ENCODE results near the gene FBXO42. TPM values are rescaled to one million over a fixed set of nuclear protein-coding genes. Genes with fewer than 3 reads are reported as not detected.

The FBXO42 gene
- total and polyA plus RNA-seq, 12 donors, result 12.4 to 26.6 (median 20.5) TPM

DNA sequence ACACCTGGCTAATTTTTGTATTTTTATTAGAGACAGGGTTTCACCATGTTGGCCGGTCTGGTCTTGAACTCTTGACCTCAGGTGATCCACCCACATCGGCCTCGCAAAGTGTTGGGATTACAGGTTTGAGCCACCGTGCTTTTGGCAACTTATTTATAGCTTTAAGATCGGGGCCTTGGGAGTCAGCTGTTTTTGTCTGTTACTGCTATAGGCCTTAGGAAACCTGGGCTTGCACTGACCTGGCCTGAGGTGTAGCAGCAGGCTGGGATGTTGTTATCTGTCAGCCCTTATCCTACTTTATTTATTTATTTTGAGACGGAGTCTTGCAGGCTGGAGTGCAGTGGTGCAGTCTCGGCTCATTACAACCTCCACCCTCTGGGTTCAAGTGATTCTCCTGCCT is 26.2 kb upstream of the FBXO42 start:
- ATAC-seq (no peak), DNase-seq (no peak)
- WGBS, 2 donors, result 67 to 68% methylated on average over 7 of the region's 7 CpGs
- H3K27me3 ChIP-seq, result no peaks in the 10 kb centered on the region
- intact Hi-C loops (cut with DNase I), result no loop called here
- no peaks in the 10 kb centered on the region for H3K9me3 ChIP-seq
- H3K36me3 ChIP-seq, result peaks cover 0 to 6% (median 0%) of the 10 kb centered on the region in 9 donors
- H3K4me1 ChIP-seq, result peaks cover 4 to 62% (median 45%) of the 10 kb centered on the region in 9 donors
- H3K27ac ChIP-seq, result peak overlapping the region in 1 of 10 donors; percentile 48
- no peak overlapping the region for H3K4me3 ChIP-seq
- TF ChIP-seq, protein P1, sequence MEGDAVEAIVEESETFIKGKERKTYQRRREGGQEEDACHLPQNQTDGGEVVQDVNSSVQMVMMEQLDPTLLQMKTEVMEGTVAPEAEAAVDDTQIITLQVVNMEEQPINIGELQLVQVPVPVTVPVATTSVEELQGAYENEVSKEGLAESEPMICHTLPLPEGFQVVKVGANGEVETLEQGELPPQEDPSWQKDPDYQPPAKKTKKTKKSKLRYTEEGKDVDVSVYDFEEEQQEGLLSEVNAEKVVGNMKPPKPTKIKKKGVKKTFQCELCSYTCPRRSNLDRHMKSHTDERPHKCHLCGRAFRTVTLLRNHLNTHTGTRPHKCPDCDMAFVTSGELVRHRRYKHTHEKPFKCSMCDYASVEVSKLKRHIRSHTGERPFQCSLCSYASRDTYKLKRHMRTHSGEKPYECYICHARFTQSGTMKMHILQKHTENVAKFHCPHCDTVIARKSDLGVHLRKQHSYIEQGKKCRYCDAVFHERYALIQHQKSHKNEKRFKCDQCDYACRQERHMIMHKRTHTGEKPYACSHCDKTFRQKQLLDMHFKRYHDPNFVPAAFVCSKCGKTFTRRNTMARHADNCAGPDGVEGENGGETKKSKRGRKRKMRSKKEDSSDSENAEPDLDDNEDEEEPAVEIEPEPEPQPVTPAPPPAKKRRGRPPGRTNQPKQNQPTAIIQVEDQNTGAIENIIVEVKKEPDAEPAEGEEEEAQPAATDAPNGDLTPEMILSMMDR (IDR thresholded peaks at IDR 0.05), result no peak

DNA sequence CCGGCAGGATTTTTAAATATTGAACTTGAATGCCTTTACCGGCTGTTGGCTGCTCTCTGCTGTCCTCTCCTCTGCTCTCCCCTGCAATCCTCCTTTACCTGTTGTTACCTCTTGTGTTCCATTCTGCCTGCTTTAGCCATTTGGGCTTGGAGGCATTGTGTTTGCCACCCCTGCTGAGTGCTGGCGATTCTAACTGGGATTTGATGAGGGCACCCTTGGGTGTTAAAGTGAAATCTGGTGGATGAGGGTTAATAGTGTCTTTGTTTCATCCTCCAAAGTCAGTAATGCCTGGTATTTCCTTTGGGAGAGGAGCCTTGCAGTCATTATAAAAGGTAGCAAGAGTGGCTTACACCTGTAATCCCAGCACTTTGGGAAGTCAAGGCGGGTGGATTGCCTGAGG is 24.7 kb upstream of the FBXO42 start:
- 66 to 74% methylated on average over 4 of the region's 4 CpGs for WGBS, 2 donors
- H3K4me3 ChIP-seq, result no peak overlapping the region
- H3K4me1 ChIP-seq, result peaks cover 4 to 77% (median 55%) of the 10 kb centered on the region in 9 donors
- peaks cover 0 to 12% (median 0%) of the 10 kb centered on the region in 9 donors for H3K36me3 ChIP-seq
- H3K27ac ChIP-seq, result peak overlapping the region in 5 of 10 donors; percentile 3 to 86 (median 72)
- ATAC-seq, result no peak
- DNase-seq, result no peak
- H3K9me3 ChIP-seq, result no peaks in the 10 kb centered on the region
- H3K27me3 ChIP-seq, result no peaks in the 10 kb centered on the region
- TF ChIP-seq, protein P1 (IDR thresholded peaks at IDR 0.05), result no peak
- intact Hi-C loops (cut with DNase I), result no loop called here

DNA sequence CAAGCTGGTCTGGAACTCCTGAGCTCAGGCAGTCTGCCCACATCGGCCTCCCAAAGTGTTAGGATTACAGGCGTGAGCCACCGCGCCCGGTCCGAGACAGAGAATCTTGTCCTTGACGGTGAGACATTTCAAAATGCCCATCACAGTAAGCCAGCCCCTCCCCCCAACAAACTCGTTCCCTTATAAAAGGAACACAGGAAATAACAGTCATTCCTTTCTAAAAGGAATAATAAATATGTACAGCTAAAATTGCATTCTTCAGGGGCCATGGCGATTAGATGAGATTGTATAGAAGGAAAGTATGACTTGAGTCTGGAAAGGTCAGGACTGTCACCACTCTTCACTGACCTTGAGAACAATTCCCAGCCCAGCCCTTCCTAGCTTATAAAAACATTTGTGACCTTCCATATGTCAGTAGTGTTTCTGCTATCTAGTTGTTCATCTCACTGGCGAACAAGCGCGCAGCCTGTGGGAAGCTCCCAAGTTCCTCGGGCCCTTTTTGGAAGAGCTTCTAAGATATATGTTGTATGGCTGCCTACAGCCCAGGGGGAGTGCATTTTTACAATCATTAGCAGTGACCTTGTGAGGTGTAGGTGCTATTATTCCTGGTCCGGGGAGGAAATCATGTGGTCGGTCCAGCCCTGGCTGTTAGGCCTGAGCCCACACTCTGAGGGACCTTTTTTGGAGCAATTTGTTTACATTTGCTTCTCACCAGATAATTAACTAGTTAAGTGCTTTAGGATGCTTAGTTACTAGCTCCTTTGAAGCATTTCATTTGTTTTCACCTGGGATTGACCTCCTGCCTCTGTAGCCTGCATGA is 23.5 kb upstream of the FBXO42 start:
- no peak for DNase-seq
- TF ChIP-seq, protein P1 (IDR thresholded peaks at IDR 0.05), result no peak
- peak overlapping the region in 4 of 10 donors; percentile 0 to 18 (median 3) for H3K4me3 ChIP-seq
- peak; percentile 25 to 72 (median 47) for ATAC-seq
- H3K4me1 ChIP-seq, result peaks cover 4 to 87% (median 65%) of the 10 kb centered on the region in 9 donors
- peaks cover 0 to 12% (median 0%) of the 10 kb centered on the region in 9 donors for H3K36me3 ChIP-seq
- WGBS, 2 donors, result 29 to 32% methylated on average over 15 of the region's 15 CpGs
- no peaks in the 10 kb centered on the region for H3K27me3 ChIP-seq
- intact Hi-C loops (cut with DNase I), result loop anchor here in 1 of 10 donors (2.0 kb wide), 1 partner anchor 65 kb away; the partner anchor contains the start of gene NECAP2
- peak overlapping the region in 9 of 10 donors; percentile 70 to 86 (median 77) for H3K27ac ChIP-seq
- no peaks in the 10 kb centered on the region for H3K9me3 ChIP-seq

DNA sequence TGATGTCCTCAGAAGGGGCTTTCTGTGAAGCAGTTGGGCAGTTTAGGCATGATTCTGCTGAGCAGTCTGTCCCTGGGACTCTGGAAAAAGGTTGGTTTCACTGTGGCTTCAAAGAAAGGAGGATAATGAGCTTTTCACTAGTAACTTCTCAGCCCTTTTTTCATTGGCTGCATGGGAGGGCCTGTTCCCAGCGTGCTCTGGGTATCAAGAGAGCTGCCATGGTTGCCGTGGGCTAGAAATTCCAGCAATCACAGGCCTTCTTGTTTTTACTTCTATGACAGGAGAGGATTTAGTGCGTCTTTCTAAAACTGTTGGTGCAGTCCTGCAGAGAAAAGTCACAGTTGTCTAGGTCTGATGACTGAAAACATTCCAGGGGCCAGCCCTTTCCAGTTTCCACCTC is 22.0 kb upstream of the FBXO42 start:
- ATAC-seq (no peak), DNase-seq (no peak)
- no peak overlapping the region for H3K4me3 ChIP-seq
- 65 to 66% methylated on average over 3 of the region's 3 CpGs for WGBS, 2 donors
- H3K36me3 ChIP-seq, result peaks cover 0 to 8% (median 0%) of the 10 kb centered on the region in 9 donors
- intact Hi-C loops (cut with DNase I), result loop anchor here in 2 of 10 donors (2.0 to 5.0 kb wide), 2 partner anchors 67 to 68 kb away; partner anchors contain the start of gene NECAP2 (in 2 of the 2)
- TF ChIP-seq, protein P1 (IDR thresholded peaks at IDR 0.05), result no peak
- H3K9me3 ChIP-seq, result no peaks in the 10 kb centered on the region
- H3K27me3 ChIP-seq, result no peaks in the 10 kb centered on the region
- H3K4me1 ChIP-seq, result peaks cover 8 to 95% (median 79%) of the 10 kb centered on the region in 9 donors
- H3K27ac ChIP-seq, result peak overlapping the region in 4 of 10 donors; percentile 7 to 86 (median 74)

Measured in heart right ventricle (tissue), 16 donors.